Measurements from ENCODE around the gene MYBPC2. TPM values are rescaled to one million over a fixed set of nuclear protein-coding genes. Genes with fewer than 3 reads are reported as not detected.

The MYBPC2 gene
- total and polyA plus RNA-seq, 2 of the 4 experiments (the other 2 are of a cell fraction), result not detected

GRCh38 chr19:50406829-50407228 lies 25.9 kb upstream of the MYBPC2 start:
- H2AK9ac ChIP-seq (replicated peaks; ENCODE audit: low read depth, low read length, poor library complexity), result no peak overlapping the region
- no peak for TF ChIP-seq RAD21 (IDR thresholded peaks at IDR 0.05; ENCODE audit: low read length)
- no peak for TF ChIP-seq SMC3 (IDR thresholded peaks at IDR 0.05; ENCODE audit: low read depth, low read length)
- TF ChIP-seq POLR2A (IDR thresholded peaks at IDR 0.05; ENCODE audit: low read depth, low read length), result no peak
- TF ChIP-seq, protein P1, sequence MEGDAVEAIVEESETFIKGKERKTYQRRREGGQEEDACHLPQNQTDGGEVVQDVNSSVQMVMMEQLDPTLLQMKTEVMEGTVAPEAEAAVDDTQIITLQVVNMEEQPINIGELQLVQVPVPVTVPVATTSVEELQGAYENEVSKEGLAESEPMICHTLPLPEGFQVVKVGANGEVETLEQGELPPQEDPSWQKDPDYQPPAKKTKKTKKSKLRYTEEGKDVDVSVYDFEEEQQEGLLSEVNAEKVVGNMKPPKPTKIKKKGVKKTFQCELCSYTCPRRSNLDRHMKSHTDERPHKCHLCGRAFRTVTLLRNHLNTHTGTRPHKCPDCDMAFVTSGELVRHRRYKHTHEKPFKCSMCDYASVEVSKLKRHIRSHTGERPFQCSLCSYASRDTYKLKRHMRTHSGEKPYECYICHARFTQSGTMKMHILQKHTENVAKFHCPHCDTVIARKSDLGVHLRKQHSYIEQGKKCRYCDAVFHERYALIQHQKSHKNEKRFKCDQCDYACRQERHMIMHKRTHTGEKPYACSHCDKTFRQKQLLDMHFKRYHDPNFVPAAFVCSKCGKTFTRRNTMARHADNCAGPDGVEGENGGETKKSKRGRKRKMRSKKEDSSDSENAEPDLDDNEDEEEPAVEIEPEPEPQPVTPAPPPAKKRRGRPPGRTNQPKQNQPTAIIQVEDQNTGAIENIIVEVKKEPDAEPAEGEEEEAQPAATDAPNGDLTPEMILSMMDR (conservative IDR thresholded peaks at IDR 0.05; ENCODE audit: low read depth, low read length), result no peak
- TF ChIP-seq BHLHE40 (IDR thresholded peaks at IDR 0.05; ENCODE audit: low read depth, low read length), result no peak
- CTCF ChIA-PET, result no interaction called here
- dilution Hi-C loops (cut with HindIII; ENCODE audit: low sequenced_read_pairs, unreplicated experiment), result no loop called here
- H4K20me1 ChIP-seq (ENCODE audit: insufficient read depth, low read length), result no peaks in the 10 kb centered on the region
- H2BK15ac ChIP-seq (ENCODE audit: low read depth, low read length), result no peak overlapping the region
- no peak overlapping the region for H3K14ac ChIP-seq (replicated peaks; ENCODE audit: low read depth, low read length)
- no peak overlapping the region for H3K9ac ChIP-seq (ENCODE audit: low read depth, low read length)
- no peak overlapping the region for H3K27ac ChIP-seq (ENCODE audit: insufficient read depth, low read length)
- no peak overlapping the region for H2AFZ ChIP-seq (replicated peaks; ENCODE audit: low read length, poor library complexity)
- ATAC-seq (ENCODE audit: low read depth) (no peak), DNase-seq (no peak)
- H4K5ac ChIP-seq (ENCODE audit: low read depth, low read length), result no peak overlapping the region
- no peak overlapping the region for H3K56ac ChIP-seq (ENCODE audit: extremely low read depth, insufficient read depth, low read length)
- H4K91ac ChIP-seq (ENCODE audit: insufficient read depth, low read depth, low read length), result no peak overlapping the region
- no peak overlapping the region for H4K8ac ChIP-seq (ENCODE audit: low read depth in 2 of 2, low read length in 2 of 2)
- H3K9me1 ChIP-seq (ENCODE audit: insufficient read depth, low read length), result no peaks in the 10 kb centered on the region; the same call in 1 of the 2 replicates
- no peak overlapping the region for H3K23ac ChIP-seq (ENCODE audit: low read depth, low read length)
- intact Hi-C loops (cut with micrococcal nuclease), result no loop called here
- 97% methylated on average over 10 of the region's 19 CpGs; no CpG with 5 or more reads in 1 of the 2 experiments for WGBS, 2 experiments (ENCODE audit: extremely low coverage in 2 of 2, insufficient read length in 1 of 2)
- H3K79me1 ChIP-seq (ENCODE audit: low read depth in 1 of 2, low read length in 2 of 2), result no peaks in the 10 kb centered on the region
- no peaks in the 10 kb centered on the region for H3K4me1 ChIP-seq (ENCODE audit: control insufficient read depth, insufficient read depth, low read length)
- no peak overlapping the region for H3K18ac ChIP-seq (ENCODE audit: low read depth, low read length)
- no peak overlapping the region for H3K4me2 ChIP-seq (ENCODE audit: low read depth, low read length)
- peaks cover 14% of the 10 kb centered on the region for H3K36me3 ChIP-seq (ENCODE audit: control insufficient read depth, insufficient read depth, low read length)
- no peaks in the 10 kb centered on the region for H3K27me3 ChIP-seq (ENCODE audit: control insufficient read depth, insufficient read depth, low read length)
- in situ Hi-C loops (cut with MboI; ENCODE audit: low sequenced_read_pairs), result no loop called here
- no TSS peak for BruUV-seq (replicated peaks)
- POLR2A ChIA-PET (ENCODE audit: unreplicated experiment), result no interaction called here
- H2BK5ac ChIP-seq (ENCODE audit: low read depth, low read length, poor library complexity, severe bottlenecking), result no peak overlapping the region
- no peak overlapping the region for H2BK120ac ChIP-seq (ENCODE audit: low read depth, low read length)
- H3K4me3 ChIP-seq (ENCODE audit: insufficient read depth, low read depth, low read length), result no peak overlapping the region
- H3K9me3 ChIP-seq (ENCODE audit: control insufficient read depth, insufficient read depth, low read length), result no peaks in the 10 kb centered on the region
- no peak overlapping the region for H2BK20ac ChIP-seq (ENCODE audit: low read depth, low read length)
- no peak overlapping the region for H3K4ac ChIP-seq (ENCODE audit: low read depth, low read length)
- no peak overlapping the region for H2AK5ac ChIP-seq (ENCODE audit: low read depth, low read length)
